GM18505 (cell line): Measurements from ENCODE around the gene ZBED6.
A peak's percentile ranks its signal among the peaks of the same experiment; 100 is the strongest.
"Not testable (repeated sequence)": the region's sequence is repeated elsewhere in the genome, so short reads cannot be mapped to it uniquely, and the experiment has no call there.

ENCODE experiments used
- ATAC-seq: cut with Tn5 transposase; IDR thresholded peaks from one replicate; pipeline ENCODE4 v1.9.1; 2021; ENCODE audit not compliant: unreplicated experiment
- POLR2A ChIP-seq: IDR thresholded peaks from 4 replicates; pipeline ENCODE4 v1.6.1; 2011; ENCODE audit warnings: borderline replicate concordance; ENCODE audit not compliant: insufficient read depth, insufficient read length; ENCODE audit errors: extremely low read depth

The ZBED6 gene

DNA sequence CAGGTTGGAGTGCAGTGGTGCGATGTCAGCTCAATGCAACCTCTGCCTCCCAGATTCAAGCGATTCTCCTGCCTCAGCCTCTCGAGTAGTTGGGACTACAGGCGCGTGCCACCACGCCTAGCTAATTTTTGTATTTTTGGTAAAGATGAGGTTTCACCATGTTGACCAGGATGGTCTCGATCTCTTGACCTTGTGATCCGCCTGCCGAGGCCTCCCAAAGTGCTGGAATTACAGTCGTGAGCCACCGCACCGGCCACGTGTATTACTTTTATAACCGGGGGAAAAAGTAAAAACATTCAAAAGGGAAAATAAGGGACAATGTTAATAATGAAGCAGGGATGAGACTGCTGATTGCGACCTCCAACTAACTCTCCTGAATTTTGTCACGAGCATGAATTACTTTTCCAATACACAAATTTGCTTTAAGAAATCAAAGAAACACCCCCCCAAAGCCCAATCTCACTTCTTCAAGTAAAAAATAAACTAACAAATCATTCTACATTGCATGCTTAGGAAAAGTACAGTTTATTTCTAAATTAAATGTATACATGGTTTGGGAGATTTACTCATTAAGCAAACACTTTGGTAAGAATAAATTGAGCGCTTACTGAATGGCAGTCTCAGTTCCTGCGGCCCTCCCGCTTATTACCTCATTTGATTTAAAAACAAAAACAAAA is 521 bp upstream of the ZBED6 start:
- TF ChIP-seq POLR2A = no peak
- ATAC-seq = no peak

DNA sequence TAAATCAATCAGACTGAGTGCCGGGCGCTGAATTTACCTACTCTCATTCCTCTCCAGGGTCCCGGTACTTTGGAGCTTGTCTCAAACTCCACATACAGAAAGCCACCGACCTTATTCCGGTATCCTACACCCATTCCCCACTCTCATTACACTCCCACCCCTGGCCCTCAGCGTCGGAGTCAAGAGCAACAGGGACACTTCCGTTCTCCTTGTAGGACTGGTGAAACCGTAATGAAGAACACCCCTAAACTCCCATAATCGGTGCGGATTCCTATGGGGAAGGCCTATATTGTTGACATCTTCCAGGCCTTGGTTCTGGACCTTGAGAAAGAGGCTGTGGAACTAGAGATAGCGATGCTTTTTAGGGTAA is 798 bp downstream of the ZBED6 start:
- peak; percentile 7 for TF ChIP-seq POLR2A
- ATAC-seq = no peak

DNA sequence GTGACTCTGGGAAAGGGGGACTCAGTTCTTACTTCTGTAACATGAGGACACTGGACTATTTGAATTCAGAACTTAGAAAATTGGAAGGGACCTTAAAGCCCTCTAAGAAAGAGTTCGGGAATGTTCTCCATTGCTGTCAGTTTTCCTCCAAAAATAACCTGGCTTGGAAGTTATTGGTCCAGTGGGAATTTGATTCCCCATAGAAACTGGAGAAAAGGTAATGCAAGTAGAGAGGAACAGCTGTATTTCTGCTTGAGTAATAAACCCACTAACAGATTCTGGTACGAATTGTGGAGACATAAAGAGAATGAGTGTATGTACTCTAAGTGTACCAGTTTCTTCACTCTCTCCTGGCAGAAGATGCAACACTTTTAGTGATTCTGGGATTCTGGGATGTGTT is 1.8 kb downstream of the ZBED6 start:
- ATAC-seq = no peak
- no peak for TF ChIP-seq POLR2A

DNA sequence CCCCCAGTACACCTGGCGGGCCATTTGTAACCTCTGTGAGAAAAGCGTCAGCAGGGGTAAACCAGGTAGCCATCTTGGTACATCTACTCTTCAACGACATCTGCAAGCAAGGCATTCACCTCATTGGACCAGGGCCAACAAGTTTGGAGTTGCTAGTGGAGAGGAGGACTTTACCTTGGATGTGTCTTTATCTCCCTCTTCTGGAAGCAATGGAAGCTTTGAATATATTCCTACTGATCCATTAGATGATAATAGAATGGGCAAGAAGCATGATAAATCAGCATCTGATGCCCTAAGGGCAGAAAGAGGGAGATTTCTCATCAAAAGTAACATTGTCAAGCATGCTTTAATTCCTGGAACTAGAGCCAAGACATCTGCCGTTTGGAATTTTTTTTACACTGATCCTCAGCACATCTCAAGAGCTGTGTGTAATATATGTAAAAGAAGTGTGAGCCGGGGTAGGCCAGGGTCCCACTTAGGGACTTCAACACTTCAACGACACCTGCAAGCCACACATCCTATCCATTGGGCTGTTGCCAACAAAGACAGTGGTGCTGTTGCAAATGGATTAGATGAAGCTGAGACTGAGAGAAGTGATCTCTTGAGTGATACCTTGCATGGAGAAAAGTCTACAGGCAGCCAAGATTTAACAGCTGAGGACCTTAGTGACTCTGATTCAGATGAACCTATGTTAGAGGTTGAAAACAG is 2.7 kb downstream of the ZBED6 start:
- ATAC-seq = no peak
- TF ChIP-seq POLR2A = no peak

DNA sequence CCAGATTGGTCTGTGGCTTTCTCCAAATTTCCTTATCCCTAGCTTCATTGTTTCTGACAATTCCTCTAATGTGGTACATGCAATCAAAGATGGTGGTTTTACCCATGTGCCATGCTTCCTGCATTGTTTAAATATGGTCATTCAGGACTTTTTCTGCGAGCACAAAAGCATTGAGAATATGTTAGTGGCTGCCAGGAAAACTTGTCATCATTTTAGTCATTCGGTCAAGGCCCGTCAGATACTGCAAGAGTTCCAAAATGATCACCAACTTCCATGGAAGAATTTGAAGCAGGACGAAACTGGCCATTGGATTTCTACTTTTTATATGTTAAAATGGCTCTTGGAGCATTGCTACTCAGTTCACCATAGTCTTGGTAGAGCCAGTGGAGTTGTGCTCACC is 3.7 kb downstream of the ZBED6 start:
- TF ChIP-seq POLR2A = no peak
- ATAC-seq = no peak

DNA sequence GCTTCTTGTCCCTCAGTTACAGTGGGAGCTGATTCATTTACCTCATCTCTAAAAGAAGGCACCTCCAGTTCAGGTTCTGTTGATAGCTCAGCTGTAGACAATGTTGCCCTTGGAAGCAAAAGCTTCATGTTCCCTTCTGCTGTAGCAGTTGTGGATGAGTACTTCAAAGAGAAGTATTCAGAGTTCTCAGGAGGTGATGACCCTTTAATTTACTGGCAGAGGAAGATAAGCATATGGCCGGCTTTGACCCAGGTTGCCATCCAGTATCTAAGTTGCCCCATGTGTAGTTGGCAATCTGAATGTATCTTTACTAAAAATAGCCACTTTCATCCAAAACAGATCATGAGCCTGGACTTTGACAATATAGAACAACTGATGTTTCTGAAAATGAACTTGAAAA is 4.5 kb downstream of the ZBED6 start:
- ATAC-seq = no peak

DNA sequence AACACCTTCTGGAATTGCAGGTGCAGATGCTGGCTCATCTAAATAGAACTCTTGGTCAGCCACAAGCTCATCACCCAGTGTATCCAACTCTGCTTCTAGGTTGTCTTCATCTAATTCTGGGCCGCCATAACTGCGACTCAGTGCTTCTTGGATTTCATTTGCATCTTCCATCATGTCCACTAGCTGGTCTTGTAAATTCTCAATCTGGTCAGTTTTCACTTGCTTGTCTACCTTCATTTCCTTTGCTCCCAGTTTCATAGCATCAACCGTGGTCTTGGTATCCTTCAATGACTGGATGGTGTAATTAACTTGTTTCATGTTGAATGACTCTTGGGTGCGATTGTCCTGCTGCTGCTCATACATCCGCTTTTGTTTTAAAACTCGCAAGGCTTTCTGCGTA is 10.3 kb downstream of the ZBED6 start:
- ATAC-seq = no peak
- no peak for TF ChIP-seq POLR2A

More for the DNA sequence above, 4.5 kb downstream of the ZBED6 start:
- TF ChIP-seq POLR2A = no peak

DNA sequence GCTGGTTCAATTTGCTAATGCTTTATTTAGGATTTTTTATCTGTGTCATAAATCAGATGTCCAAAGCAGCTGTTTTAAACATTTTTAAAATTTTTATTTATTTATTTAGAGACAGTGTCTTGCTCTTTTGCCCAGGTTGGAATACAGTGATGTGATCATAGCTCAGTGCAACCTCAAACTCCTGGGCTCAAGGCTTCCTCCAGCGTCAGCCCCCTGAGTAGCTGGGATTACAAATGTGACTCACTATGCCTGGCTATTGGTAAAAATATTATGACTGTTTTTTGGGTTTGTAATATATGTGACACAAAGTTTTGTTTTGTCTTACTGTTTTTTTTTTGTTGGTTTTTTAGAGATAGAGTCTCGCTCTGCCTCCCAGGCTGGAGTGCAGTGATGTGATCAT is 11.8 kb downstream of the ZBED6 start:
- ATAC-seq = no peak
- TF ChIP-seq POLR2A = no peak

DNA sequence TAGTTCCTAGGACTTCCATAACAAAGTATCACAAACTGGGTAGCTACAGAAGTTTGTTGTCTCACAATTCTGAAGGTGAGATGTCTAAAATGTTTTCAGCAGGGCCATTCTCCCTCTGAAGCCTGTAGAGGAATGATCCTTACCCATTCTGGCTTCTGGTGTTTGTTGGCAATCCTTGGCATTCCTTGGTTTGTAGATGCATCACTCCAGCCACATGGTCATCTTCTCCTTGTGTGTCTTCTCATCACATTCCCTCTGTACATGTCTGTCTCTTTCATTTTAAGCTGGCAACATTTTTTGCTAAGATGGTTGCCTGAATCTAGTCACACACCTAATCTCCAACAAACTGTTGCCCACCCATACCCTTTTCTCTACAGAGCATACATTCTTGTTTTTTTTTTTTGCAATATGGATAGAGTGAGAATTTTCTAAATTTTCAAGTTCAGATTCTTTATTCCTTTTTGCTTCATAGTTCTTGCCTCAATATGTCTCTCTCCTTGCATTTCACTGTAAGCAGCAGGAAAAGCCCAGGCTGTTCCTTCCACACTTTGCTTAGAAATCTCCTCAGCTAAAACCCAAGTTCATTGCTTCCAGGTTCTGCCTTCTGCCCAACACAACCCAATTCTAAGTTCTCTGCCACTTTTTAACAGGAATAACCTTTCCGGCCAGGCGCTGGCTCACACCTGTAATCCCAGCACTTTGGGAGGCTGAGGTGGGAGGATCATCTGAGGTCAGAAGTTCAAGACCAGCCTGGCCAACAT is 18.3 kb downstream of the ZBED6 start:
- ATAC-seq = no peak
- no peak for TF ChIP-seq POLR2A

DNA sequence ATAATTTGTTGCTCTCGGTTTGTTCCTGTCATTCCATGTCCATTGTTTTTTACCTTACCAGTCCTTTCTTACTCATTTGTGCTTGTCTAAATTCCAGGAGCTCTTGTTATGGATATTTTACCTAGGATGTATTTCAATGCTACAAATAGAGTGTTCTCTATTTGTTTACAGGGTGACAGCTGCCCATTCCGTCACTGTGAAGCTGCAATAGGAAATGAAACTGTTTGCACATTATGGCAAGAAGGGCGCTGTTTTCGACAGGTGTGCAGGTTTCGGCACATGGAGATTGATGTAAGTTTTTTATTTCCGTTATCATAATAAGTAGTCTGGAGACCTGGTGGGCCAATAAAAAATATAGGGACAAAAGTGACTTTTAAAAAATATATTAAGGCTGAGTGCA is 23.0 kb downstream of the ZBED6 start:
- ATAC-seq = no peak
- no peak for TF ChIP-seq POLR2A

DNA sequence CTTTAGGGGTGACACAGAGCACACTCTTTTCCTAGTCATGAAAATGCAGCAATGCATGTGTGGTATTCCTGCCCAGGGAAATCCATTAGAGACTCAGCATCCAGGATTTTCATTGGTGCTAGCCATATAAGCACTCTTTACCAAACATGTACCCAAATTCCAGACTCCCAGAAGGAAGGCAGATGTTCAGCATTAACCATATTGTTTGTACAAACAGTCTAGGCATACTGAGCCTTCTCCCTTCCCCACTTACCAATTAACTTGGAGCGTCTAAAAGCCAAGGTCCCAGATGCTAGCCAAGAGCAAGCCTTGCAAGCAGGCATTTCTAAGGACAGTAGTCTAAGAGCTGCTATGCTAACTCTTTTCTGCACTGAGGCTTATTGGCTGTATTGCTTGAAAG is 27.9 kb downstream of the ZBED6 start:
- no peak for ATAC-seq
- TF ChIP-seq POLR2A = no peak

DNA sequence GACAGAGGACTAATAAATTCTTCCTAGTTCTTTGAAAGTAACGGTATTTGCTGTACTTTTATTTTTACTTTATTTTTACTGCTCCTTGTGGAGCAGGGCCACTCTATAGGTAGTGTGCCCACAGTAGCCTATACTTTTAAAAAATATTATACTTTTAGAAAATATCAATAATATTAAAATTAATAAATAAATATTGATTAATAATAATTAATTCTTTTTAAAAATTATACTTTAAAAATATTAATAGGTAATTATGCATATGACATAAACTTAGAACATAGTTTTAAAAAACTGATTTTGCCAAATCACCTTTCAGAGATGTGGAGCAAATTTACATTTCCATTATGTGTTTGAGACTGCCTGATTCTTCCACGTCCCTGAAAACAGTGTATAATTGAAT is 30.8 kb downstream of the ZBED6 start:
- ATAC-seq = no peak
- no peak for TF ChIP-seq POLR2A

DNA sequence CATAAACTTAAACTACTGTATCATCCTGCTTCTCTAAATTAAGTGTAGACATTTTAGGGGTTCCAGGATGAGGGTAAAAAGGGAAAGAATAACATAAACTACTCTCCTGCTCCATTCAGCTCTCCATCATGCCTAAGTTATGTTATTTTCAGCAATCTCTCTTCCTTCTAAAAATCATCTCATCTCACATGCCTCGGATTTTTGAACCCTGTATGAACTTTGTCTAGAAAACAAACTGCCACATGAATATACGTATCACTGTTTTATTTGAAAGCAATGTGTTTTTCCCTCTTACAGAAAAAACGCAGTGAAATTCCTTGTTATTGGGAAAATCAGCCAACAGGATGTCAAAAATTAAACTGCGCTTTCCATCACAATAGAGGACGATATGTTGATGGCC is 32.6 kb downstream of the ZBED6 start:
- no peak for TF ChIP-seq POLR2A
- no peak for ATAC-seq

DNA sequence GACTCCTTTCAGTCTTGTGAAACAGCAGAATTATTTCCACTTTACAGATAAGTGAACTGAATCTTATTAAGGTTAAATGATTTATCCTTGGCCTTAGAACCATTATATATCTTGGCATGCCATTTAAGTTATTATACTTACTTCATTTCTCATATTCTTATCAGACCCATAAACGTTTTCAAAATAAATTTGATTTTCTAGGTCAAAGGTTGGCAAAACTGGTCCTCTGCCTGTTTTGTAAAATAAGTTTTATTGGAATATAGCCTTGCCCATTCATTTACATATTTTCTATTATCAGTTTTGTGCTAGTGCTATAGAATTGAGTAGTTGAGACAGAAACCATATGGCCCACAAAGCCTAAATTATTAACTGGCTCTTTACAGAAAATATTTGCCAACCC is 33.1 kb downstream of the ZBED6 start:
- no peak for ATAC-seq
- no peak for TF ChIP-seq POLR2A

DNA sequence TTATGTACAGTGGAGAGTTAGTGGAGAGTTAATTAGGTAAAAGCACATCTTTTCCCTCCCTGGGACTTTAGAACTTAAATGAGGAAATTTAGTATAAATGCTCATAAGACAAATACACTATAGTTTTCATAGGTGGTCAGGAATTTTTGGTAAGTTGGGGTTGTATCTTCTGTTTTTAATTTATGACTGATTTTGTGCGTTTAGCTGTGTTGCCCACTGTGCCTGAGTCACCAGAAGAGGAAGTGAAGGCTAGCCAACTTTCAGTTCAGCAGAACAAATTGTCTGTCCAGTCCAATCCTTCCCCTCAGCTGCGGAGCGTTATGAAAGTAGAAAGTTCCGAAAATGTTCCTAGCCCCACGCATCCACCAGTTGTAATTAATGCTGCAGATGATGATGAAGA is 33.8 kb downstream of the ZBED6 start:
- ATAC-seq = not testable (repeated sequence)
